HG03108 (cell line): Measurements from ENCODE around the gene HEATR5A.
"Not testable (repeated sequence)": the region's sequence is repeated elsewhere in the genome, so short reads cannot be mapped to it uniquely, and the experiment has no call there.

ENCODE experiments used
- ATAC-seq: cut with Tn5 transposase; IDR thresholded peaks from one replicate; pipeline ENCODE4 v1.9.1; 2021; ENCODE audit warnings: moderate library complexity; ENCODE audit not compliant: unreplicated experiment

Gene HEATR5A

DNA sequence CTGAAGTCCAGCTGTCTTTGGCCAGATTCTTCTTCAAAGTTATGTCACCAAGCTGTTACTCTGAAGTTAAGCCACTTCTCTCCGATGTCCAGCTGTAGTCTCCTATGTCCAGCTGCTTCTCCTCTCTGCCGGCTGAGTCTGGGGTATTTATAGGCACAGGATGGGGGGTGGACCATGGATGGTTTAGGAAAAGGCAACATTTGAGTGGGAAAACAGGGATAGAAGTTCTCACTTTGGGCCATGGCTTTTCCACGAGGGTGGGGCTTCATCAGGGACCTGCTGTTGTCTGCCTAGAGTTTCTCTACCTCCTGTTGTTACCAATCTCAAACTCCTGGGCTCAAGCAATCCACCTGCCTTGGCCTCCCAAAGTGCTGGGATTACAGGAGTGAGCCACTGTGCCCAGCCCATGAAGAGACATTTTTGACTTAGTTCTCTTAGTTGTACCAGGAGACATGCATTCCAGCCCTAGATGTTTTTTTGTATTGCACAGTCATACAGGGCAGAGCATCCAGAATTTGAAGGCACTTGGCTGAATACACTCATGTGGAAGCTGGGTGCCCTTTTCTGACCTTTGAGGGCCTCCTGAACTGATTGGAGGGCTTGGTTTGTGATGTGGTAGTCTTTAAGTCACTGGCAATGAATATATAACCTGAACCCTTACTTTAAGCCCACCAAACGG is 132.9 kb downstream of the HEATR5A start:
- ATAC-seq, result no peak

DNA sequence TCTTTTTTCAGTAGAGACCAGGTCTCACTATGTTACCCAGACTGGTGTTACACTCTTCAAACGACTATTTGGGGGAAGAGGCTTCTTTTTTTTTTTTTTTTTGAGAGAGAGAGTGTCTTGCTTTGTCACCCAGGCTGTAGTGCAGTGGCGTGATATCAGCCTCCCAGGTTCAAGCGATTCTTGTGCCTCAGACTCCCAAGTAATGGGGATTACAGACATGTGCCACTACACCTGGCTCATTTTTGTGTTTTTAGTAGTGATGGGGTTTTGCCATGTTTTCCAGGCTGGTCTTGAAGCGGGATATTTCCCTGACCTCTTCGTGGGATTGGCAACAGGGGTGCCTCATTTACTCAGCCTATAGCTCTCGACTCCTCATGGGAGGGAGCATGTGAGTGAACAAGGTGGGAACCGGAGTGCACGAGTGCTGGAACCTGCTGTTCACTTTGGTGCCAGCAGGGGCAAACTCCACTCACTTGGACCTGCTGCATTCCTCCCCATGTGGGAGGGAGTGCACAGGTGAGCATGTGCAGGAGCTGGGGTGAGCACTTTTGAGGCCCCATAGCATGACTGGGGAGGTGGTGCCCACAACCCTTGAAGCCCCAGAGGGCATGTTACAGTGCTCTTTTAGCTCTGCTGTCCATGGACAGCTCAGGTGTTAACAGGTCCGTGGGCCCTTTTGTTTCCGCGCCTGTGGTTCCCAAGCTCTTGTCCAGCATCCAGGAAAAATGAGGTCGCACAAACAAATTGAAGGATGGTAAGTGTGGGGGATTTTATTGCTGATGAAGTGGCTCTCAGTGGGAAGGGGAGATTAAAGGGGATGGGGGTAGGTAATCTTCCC is 133.7 kb downstream of the HEATR5A start:
- ATAC-seq, result no peak

DNA sequence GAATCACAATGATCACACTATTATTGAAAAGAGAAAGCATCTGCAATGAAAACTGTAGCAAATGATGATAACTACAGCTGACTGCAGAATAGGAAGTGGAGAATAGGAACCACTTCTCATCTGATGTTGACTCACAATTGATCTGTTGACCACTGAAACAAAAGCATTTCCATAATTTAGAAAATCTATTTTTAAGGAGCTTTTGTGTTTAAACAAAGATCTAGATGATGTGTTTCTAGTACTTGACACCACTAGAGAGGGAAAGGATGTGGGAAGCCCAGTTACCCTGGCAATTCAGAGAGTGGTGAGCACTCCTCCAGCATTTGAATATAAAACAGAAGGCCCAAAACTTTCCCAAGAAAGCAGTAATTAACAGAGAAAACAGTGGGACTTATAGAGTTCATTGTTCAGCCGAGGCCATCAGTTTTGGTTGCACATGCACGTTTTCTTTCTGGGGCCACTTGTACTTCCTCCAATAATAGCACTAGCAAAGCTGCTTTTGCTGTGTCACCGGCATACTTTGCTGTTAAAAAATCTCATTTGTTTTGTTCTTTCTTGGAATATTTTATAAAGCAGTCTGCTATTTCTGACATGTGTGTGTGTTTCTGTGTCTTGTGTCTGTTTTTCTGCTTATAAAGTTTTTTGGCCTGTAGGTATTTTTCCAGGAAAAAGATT is 136.6 kb downstream of the HEATR5A start:
- peak; percentile 64 for ATAC-seq

DNA sequence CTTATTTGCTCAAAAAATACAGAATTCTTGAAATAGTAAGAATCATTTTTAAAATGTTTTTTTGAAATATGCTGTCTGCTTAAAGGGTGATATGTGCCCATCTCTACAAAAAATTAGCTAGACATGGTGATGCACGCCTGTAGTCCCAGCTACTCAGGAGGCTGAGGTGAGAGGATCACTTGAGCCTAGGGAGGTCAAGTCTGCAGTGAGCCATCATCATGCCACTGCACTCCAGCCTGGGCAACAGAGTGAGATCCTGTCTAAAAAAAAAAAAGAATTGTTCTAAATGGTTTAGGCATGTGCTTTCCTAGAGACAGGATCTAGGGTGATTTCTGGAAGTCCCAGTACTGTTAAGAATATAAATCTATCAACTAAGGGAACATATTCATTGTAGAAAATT is 137.2 kb downstream of the HEATR5A start:
- ATAC-seq, result no peak

DNA sequence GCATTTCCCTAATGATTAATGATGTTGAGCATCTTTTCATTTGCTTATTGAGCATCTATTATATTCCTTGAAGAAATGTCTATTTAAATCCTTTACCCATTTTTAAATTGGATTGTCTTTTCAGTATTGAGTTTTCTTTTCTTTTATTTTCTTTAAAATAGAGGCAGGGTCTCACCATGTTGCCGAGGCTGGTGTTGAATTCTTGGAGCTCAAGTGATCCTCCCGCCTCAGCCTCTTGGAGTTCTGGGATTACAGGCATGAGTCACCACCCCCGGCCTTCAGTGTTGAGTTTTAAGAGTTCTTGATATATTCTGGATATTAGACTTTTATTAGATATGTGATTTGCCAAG is 139.5 kb downstream of the HEATR5A start:
- no peak for ATAC-seq

DNA sequence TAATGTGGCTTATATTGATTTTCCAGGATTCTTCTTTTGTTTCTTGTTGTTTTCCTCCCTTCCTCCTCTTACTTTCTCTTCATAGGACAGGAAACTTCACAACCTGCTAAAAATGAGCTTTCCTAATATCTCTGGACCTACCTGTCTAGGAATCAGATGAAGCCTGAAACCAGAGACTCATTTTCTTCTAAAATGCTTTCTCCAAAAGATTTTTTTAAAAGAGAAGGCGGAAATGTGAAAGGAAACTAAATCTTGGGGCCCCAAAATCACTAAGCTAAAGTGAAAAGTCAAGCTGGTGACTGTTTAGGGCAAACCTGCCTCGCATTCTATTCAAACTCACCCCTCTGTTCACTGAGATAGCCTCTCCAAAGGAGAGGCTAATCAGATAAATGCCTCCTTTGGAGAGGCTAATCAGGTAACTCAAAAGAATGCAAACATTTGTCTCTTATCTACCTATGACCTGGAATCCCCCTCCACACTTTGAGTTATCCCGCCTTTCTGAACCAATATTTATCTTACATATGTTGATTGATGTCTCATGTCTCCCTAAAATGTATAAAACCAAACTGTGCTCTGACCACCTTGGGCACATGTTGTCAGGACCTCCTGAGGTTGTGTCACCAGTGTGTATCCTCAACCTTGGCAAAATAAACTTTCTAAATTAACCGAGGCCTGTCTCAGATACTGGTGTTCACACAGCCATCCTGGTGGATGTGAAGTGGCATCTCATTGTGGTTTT is 140.0 kb downstream of the HEATR5A start:
- no peak for ATAC-seq

DNA sequence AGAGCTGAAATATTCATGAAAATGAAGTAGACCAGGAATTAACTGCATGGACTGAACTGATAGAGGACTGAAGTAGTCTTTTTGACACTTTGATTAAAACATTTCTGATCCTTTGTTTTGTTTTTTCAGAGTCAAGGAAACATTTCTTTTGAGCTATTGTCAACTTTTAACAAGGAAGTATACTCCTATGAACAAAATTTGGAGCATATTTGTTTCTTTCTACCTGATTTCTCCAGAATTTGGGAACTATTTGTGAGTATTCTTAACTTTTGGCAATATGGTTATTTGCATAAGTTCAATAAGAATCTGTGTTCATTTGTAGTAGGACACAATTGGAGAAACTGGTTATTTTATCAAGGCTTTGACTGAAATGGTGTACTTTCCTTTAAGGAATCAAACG is 141.5 kb downstream of the HEATR5A start:
- no peak for ATAC-seq

DNA sequence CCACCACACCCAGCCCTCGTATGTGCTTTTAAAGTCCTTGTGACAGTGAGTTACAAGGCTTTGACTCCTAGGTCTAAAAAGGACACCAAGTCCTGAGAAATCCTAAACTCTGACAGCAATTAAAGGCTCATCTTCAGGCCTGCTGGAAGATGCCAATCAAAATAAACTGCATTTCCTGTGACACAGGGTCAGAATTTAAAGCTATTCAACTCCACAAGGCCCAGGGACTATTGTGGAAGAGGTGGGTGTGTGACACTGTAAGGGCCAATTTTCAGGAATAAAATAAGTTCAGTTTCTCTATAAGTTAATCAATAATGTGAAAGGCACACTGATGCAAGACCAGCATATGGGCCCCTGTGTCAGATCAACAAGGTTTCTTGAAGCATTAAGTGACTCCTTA is 143.3 kb downstream of the HEATR5A start:
- ATAC-seq, result no peak

DNA sequence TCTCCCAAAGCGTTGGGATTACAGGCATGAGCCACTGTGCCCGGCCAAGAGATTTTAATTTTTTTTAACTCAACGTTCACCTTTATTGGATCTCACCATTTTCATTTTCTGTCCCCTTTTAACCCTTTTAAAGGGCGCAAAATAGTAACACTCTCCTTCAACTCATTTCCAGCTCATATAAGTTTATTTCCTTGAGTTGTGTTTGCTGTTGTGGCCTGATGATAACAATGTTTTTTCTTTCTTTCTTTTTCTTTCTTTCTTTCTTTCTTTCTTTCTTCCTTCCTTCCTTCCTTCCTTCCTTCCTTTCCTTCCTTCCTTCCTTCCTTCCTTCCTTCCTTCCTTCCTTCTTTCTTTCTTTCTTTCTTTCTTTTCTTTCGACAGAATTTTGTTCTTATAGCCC is 143.9 kb downstream of the HEATR5A start:
- not testable (repeated sequence) for ATAC-seq

DNA sequence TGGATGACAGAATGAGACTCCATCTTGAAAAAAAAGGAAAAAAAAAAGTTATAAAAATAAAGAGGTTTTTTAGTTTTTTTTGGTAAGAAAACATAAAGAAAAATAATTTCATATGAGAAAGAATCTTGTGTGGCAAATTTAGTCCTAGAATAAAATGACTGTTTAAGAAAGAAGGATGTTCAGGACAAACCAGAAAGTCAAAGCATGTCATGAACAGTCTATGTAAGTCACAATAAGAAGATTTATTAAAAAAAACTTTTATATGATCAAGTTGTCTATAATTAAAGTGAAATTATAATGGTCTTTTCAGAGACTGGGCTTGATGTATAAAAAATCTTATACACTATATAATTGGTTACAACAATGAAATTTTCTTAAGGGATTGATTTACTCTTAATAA is 144.6 kb downstream of the HEATR5A start:
- ATAC-seq, result no peak

DNA sequence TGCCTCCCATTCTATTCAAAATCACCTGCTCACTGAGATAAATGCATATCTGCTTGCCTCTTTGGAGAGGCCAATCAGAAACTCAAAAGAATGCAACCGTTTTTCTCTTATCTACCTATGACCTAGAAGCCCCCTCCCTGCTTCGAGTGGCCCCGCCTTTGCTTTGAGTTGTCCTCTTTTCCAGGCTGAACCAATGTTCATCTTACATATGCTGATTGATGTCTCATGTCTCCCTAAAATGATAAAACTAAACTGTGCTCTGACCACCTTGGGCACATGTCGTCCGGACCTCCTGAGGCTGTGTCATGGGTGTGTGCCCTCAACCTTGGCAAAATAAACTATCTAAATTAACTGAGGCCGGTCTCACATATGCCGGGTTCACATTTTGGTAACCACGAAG is 148.7 kb downstream of the HEATR5A start:
- ATAC-seq, result no peak

DNA sequence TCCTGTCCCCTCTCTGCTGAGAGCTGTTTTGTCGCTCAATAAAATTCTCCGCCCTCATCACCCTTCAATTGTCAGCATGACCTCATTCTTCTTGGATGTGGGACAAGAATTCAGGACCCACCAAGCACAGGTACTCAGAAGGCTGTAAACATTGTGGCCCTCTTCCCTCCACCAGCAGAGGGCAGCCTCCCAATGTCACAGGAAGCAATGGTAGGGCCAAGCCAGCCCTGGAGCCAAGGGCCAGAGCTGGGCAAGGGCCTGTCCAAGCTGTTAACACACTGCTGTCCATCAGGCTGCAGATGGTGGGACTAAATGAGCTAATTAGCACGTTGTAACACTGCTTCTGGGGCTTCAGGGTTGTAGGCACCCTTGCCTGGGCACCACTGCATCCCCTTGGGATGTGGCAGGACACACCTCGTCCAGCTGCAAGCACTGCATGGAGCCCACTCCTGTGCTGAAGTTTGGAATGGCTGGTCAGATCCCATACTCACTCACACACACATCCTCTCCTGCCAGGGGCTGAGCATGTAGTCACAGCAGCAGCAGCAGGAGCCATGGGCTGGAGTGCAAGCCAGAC is 150.1 kb downstream of the HEATR5A start:
- ATAC-seq, result no peak

DNA sequence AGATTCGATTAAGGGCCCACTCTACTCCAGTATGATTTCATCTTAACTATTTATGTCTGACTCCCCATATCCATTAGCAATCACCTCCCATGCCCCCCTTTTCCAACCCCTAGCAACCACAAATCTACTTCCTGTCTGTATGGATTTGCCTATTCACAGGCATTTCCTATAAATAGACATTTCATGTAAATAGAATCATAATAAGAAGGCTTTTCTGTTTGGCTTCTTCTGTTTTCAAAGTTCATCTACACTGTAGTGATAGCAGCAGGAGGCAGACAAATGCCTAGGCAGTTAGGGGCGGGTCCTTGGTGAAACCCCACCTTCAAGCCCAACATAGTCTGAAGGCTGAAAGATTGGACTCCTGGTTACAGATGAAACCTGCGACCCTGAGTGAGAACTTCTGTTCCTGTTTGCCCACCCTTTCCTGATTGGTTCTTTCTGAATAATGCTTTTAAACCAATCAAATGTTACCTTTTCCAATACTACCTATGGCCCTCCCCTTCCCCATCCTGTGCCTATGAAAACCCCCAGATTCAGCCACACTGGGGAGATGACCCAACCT is 150.6 kb downstream of the HEATR5A start:
- ATAC-seq, result no peak

DNA sequence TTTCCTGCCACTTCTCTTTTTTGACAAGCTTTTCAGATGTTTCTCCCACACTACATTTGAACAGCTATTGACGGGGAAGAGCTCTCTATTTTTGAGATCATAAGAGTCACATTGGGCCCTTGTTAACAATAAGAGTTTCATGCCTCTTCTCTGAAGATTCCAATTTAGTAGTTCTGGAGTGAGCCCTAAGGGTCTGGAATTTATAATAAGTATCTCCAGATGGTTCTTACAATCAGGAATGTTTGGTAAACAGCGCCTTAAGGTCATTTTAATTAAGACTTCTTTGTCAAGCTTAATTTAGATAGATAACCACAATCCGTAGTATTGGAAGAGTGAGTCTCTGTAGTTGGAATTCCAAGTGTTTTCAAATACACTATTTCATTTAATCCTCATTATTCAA is 152.1 kb downstream of the HEATR5A start:
- ATAC-seq, result no peak

DNA sequence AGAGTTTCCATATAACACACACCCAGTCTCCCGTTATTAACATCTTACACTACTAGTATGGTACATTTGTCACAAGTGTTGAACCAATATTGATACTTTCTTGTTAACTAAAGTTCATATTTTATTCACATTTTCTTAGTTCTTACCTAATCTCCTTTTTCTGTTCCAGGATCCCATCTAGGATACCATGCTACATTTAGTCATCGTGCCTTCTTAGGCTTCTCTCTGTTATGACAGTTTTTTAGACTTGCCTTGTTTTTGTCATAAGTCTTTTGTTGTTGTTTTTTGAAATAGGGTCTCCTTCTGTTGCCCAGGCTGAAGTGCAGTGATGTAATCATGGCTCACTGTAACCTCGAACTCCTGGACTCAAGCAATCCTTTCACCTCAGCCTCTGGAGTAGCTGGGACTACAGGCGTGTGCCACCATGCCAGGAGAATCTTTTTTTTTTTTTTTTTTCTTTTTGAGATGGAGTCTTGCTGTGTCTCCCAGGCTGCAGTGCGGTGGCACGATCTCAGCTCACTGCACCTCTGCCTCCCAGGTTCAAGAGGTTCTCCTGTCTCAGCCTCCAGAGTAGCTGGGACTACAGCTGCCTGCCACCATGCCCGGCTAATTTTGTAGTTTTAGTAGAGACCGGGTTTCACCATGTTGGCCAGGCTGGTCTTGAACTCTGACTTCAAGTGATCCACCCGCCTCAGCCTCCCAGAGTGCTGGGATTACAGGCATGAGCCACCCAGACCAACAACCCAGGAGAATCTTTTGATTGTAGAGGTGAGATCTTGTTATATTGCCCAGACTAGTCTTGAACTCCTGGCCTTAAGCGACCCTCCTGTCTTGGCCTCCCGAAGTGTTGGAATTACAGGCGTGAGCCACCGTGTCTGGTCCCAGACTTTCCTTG is 153.7 kb downstream of the HEATR5A start:
- no peak for ATAC-seq

DNA sequence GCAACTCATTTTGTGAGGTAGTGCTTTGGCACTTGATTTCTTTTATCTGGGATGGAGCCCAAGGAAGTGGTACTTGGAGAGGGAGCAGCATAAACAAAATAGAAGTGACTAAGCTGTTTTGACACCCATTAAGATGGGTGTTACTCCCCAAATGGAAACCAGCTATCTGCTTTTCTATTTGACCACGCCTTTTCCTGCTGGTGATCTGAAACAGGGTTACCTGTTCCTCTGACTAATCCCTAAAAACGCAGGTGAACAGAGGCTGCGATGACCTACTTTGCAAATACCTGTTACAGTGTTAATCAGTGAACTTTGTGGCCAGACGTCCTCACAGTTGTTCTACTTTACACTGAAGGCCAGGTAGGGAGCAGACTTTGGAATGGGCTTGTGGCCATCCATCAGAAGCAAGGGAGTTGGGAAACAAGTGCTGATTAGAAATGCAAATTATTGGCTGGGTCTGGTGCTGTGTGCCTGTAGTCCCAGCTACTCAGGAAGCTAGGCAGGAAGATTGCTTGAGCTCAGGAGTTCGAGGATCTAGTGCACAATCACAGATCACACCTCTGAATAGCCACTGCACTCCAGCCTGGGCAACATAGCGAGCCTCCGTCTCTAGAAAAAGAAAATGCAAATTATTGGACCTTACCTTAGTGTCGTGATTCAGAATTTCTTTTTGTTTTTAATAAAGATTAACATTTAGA is 154.5 kb downstream of the HEATR5A start:
- no peak for ATAC-seq

DNA sequence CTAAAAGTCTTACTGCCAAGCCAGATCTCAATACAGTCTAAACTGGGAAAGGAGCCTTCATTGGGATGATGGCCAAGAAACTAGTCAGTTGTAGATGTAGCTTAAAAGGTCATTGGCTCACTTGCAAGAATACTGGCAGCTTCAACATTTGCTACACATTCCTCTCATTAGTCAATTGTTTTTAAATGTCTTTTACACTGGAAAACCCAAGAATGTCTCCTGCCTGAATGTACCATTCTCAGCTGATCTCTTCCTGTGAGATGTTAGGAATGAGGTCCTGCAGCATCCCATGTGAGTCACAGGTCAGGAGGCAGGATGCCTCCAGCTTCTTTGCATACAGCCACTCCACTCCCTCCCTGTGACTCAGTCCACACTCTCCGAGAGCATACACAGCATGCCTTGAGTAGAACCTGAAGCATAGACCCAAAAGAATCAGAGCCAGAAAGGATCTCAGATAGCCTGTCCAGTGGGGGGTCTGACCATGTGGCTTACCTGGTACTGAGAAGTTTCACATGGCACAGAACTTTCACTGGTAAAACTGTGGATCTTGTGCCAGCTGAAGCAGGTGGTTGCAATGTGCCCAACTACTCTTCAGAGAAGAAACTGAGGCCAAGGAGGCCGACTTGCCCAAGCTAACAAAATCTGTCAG is 156.7 kb downstream of the HEATR5A start:
- no peak for ATAC-seq

DNA sequence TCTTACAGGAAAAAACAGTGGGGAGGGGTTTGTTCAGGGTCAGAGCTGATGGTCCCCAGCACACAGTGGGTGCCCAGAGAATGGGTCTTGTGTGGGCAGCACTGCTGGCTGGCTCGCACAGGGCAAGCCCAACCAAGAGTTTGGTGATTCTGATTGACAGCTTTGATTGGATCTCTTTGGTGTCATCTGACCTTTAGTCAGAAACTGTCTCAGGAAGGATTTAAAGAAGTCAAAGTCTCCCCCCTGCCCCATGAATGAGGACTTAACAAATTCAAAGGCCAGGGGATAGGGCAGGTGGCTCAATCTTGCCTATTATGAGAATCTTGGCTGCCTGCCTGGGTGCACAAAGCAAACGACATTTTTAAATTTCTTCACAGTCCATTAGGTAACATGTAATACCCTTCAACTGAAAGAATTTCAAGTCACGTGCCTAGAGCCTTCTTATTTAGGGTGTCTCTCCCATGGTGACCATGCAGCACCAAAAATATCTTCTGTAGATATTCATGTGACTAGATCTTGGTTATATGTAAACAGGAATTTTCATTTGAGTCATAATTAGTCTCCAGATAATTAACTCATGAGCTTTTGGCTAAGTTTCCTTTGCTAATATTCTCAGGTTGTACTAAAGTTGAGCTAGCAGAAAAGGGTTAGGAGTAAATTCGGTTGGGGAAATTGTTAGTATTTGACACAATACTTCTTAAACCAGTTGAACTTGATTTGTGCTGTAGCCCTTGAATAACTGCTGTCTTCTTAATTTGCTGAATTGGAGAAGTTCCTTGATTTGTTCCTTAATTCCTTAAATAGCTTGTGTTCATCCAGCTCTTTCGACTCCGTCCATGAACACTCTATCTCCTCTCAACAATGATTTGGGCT is 158.3 kb downstream of the HEATR5A start:
- peak; percentile 55 for ATAC-seq
